Measurements from ENCODE around the gene RXRG.

Gene RXRG

GRCh38 chr1:165444897-165445370 is at the start of gene RXRG:
RXRG (minus strand) TSS chr1:165445126; CDS start chr1:165444893, 233 bp downstream.
- DNase-seq (ENCODE audit: low read depth), result peak; percentile 2
- H3K4me3 ChIP-seq (ENCODE audit: low read length), result no peak within 1 kb of the TSS

DNA sequence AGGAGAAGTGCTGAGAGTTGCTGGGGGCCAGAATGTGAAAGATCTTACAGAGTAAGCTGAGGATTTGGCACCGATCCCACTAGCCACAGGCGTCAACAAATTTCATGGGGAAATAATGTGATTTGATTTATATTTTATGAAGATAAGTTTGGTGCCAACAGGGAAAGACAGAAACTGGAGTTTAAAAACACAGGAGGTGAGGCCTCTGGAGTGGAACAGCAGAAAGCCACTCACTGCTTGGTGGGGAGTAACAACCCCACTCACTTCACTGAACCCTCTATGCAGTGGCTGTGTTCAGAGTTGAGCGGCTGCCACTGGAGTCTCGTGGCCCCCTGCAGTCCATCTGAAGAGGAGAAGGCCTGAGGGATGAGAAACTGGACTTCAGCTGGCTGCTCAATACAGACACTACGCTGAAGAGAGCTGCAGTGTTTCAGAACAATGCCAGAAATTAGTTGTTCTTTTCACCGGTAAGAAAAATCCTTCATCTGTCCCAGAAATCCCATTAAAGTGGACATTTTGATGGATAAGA is 48.0 kb upstream of the RXRG start:
- no peak overlapping the region for H3K4me3 ChIP-seq (ENCODE audit: low read length)
- no peak for DNase-seq (ENCODE audit: low read depth)

More at GRCh38 chr1:165444897-165445370, at the start of gene RXRG:
- TF ChIP-seq, protein P1, sequence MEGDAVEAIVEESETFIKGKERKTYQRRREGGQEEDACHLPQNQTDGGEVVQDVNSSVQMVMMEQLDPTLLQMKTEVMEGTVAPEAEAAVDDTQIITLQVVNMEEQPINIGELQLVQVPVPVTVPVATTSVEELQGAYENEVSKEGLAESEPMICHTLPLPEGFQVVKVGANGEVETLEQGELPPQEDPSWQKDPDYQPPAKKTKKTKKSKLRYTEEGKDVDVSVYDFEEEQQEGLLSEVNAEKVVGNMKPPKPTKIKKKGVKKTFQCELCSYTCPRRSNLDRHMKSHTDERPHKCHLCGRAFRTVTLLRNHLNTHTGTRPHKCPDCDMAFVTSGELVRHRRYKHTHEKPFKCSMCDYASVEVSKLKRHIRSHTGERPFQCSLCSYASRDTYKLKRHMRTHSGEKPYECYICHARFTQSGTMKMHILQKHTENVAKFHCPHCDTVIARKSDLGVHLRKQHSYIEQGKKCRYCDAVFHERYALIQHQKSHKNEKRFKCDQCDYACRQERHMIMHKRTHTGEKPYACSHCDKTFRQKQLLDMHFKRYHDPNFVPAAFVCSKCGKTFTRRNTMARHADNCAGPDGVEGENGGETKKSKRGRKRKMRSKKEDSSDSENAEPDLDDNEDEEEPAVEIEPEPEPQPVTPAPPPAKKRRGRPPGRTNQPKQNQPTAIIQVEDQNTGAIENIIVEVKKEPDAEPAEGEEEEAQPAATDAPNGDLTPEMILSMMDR (conservative IDR thresholded peaks at IDR 0.05; ENCODE audit: low read length), result no peak

DNA sequence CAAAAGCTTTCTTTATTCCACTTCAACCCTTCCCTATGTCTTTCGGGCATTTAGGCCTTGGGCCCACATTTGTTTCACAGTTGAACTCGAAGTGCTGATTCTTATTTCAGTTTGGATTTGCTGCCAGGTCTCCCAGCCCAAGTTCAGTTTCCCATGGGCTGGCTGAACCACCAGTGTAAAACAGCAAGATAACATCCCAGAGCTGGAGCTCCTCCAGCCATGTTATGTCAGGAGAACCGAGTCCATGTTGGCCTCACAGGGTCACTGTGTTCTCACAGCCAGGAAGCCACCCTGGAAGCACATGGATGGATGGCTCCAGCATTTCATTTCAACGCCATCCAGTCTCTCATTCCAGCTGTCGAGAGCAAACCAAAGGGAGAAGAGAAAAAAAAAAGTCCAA is 45.2 kb upstream of the RXRG start:
- TF ChIP-seq, protein P1 (conservative IDR thresholded peaks at IDR 0.05; ENCODE audit: low read length), result no peak
- H3K4me3 ChIP-seq (ENCODE audit: low read length), result no peak overlapping the region
- no peak for DNase-seq (ENCODE audit: low read depth)

More for the DNA sequence above, 48.0 kb upstream of the RXRG start:
- TF ChIP-seq, protein P1 (conservative IDR thresholded peaks at IDR 0.05; ENCODE audit: low read length), result no peak

GRCh38 chr1:165487921-165488320 is 43.0 kb upstream of the RXRG start:
- H3K4me3 ChIP-seq (ENCODE audit: low read length), result no peak overlapping the region
- TF ChIP-seq, protein P1 (conservative IDR thresholded peaks at IDR 0.05; ENCODE audit: low read length), result no peak
- DNase-seq (ENCODE audit: low read depth), result no peak

DNA sequence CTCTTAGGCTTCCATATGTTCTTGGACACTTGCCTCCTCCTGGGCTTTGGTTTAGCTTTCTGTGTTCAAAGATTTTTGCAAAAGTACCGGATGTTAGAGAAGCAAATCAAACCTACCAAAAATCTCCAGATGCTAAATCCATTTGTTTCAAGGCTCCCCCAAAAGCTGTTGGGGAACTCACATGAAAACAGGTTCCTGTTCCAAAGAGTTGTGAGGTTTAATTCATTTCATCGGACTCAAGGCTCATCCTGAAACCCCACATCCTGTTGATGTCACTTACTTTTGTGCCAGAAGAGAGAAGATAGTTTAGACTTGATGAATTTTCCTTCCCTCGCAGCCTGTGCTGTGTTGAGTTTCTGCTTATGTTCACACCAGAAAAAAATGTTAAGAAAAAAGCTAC is 41.7 kb upstream of the RXRG start:
- no peak for DNase-seq (ENCODE audit: low read depth)
- TF ChIP-seq, protein P1 (conservative IDR thresholded peaks at IDR 0.05; ENCODE audit: low read length), result no peak
- H3K4me3 ChIP-seq (ENCODE audit: low read length), result no peak overlapping the region

GRCh38 chr1:165485716-165486115 is 40.8 kb upstream of the RXRG start:
- no peak overlapping the region for H3K4me3 ChIP-seq (ENCODE audit: low read length)
- TF ChIP-seq, protein P1 (conservative IDR thresholded peaks at IDR 0.05; ENCODE audit: low read length), result no peak
- DNase-seq (ENCODE audit: low read depth), result no peak

- TF ChIP-seq, protein P1 (conservative IDR thresholded peaks at IDR 0.05; ENCODE audit: low read length), result no peak
- no peak for DNase-seq (ENCODE audit: low read depth)
- no peak overlapping the region for H3K4me3 ChIP-seq (ENCODE audit: low read length)
These were observed 39.6 kb upstream of the RXRG start for GRCh38 chr1:165484532-165484931.

All from AG10803 (cell line).